NCI-H774 (cell line): Measurements from ENCODE around the gene INO80D.
"Not testable (repeated sequence)": the region's sequence is repeated elsewhere in the genome, so short reads cannot be mapped to it uniquely, and the experiment has no call there.

Experiments
- DNase-seq: peaks from one replicate; lab custom pipeline; 2025; lab: John Stamatoyannopoulos, UW

INO80D gene

DNA sequence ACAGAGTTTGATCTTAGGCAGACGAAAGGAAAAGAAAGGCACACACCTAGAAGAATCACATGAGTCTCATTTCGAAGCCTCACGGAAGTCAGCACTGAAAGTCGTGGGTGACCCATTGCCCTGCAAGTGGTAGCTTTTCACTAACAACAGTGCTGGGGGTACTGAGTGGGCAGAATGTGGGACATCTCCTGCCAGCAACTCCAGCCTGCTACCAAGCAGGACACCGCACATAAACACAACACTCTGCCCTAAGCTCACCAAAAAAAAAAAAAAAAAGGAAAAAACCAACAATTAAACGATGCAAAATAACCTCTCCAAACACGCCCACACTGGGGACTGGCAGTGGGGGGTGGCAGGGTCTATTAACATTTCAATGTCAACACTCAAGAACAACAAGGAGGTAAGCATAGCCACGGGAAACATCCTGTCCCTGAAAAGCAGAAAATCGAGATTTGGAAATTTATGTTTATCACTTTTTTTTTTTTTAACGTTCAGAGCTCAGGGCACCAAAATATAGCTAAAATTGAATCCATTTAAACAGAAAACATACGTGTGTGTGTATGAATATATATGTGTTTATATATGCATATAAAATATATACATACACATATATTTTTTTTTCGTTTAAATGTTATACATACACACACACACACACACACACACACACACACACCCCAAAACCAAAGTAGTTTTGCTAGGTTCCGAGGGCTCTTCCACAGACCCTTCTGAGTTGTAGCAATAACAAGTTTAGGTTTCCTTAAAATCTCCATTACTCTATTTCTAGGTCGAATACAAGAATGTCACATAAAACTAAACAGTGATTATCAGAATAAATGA is 2.2 kb downstream of the INO80D start:
- peak; percentile 9 for DNase-seq

DNA sequence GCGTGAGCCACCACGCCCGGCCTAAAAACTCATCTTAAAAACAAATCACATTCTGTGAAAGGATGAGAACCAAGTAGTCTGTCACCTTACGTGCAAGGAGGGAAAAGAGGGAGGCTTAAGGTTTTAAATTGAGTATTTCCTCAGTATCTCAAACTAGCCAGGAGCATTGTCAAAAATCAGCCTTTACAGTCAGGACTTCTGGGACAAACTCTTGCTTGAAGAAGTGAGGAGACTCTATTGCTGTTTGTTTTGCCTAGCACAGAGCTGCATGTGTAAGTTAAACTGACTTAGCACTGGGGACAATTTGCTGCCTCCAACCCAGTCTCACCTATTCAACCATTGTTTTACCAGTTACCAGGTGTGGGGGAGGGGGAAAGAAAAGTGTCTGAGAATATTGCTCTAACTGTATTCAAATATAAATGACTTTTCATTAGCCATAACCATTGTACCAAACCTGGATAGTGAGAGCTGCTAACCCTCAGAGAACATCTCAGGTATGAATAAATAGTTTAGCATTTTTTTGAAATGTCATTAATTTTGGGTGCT is 3.6 kb downstream of the INO80D start:
- no peak for DNase-seq

DNA sequence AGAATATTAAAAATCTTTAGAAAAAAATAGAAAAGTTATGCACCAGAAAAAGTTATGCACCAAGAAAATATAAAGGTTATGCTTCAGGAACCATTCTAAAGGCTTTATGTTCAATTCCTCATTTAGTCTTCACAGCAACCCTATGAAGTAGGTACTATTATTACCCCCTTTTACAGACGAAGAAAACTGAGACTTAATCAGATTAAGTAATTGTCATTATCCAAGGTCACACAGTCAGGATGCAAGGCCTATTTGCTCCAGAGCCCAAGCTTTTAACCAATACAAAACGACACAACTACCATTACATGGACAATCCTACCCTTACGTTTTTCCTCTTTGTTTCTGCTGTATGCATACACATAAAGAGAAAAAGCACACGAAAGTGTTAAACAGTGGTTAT is 5.0 kb downstream of the INO80D start:
- DNase-seq: no peak

DNA sequence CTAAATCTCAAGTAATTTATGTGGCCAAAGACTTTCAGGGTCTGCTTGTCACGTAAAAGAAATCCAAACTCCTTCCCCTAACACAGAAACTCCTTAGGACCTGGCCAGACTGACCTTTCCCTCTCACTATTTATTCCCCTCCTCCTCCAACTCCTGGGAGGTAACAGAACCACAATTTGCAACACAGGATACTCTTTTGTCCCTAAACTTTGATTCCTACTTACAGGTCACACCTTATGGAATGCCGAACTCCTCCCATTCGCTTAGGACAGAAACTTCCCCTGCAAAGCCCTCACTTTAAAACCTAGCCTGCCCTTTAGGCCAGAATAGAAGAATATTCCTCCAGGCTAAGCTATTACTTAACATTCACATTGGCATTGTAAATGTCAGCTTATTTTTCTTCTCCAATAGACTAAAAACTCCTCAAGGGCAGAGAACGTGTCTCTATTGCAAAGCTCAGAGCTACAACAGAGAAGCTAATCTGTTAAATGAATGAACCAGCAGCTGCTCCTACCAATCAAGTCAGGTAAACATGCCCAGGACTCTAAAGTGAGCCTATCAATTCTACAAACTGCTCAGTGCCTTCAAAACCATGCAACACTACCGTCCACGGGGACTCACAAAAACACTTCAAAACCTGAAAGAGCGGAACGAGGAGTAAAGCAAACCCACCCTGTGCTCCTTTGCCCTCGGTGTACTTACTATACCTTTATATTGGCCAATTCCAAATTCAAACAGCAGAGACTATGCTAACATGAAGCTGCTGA is 6.1 kb downstream of the INO80D start:
- DNase-seq: no peak

DNA sequence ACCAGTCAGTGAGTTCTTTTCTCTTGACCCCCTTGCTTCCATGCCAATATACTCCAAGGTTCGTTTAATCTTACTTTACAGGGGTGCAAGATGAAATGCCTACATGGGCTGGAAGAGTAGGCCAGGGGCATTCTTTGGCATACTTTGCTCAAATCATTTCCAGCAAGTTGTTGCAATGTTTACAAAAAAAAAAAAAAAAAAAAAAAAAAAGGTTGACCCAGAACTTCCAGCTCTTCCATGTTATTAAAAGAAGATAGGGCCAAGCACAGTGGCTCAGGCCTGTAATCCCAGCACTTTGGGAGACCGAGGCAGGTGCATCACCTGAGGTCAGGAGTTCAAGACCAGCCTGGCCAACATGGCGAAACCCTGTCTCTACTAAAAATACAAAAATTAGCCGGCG is 8.1 kb downstream of the INO80D start:
- not testable (repeated sequence) for DNase-seq

DNA sequence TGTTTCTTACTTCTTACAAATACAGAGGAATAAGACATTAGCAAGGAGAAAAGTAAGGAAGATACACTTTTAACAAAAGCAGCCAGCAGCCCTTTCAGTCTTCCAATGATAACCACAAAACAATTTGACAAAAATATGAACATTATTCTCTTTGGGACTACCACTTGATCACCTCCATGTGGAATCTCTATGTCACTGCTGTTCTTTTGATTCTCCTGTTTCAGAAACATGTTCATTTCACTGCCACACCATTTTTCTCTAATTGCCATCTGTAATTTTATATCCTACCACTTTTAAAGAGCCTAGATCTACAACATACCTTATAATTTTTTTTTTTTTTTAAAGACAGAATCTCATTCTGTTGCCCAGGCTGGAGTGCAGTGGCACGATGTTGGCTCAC is 10.9 kb downstream of the INO80D start:
- no peak for DNase-seq

DNA sequence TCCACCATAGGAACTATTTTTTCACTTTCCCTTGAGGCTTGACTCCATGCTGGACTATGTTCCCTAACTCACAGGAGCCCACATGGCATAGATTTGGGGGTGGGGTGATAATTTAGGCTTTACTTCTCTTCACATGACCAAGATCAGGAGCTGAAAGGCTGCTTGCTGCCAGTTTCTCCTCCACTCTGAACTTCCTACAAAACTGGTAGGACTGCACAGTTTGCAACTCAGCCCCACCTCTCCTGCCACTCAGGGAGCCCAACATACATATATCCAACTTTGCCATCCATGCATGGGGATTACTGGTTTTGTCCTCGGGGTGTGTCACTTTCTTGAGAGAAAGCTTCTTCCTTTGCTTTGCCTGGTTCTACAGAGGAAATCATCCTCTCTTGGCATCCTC is 14.2 kb downstream of the INO80D start:
- no peak for DNase-seq

DNA sequence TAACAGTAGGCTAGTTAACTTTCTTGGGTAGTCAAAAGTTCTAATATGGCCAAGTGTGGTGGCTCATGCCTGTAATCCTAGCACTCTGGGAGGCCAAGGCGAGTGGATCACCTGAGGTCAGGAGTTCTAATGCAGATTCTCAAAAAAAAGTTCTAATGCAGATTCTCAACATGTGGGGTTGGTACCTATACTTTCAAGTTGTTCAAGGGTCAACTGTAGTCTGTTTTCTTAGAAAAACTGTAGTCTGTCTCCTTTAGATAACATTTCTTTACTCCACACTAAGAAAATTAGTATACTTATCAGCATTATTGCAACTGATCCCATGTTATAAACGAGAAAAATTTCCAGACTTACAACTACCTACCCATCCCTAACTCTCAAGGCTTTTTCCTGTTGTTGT is 16.6 kb downstream of the INO80D start:
- no peak for DNase-seq

DNA sequence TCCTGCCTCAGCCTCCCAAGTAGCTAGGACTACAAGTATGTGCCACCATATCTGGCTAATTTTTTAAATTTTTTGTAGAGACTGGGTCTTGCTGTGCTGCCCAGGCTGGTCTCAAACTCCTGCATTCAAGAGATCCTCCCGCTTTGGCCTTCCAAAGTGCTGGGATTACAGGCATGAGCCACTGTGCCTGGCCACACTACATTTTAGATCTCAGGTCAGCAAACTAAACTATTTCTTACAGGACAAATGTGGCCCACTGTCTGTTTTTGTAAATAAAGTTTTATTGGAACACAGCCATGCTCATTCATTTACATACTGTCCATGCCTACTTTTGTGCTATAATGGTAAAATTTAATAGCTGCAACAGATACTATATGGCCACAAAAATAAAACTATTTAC is 17.8 kb downstream of the INO80D start:
- DNase-seq: no peak

DNA sequence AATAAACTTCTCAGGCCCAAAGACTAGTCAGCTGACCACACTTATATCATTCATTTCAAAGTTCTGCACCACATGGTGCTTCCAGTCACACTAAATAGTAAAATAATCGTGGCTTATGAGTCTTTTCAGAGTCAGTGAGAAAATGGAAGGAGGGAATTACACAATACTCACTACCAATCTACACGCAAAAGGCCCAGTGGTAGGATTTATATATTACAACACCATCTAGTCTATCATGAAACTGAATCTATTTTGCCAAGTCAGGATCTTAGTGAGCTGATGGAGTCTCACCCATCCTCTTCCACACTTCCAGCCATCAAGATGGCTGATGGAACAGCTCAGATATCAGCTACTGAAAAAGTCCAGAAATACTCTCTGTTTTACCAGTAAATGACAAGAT is 21.9 kb downstream of the INO80D start:
- DNase-seq: no peak

DNA sequence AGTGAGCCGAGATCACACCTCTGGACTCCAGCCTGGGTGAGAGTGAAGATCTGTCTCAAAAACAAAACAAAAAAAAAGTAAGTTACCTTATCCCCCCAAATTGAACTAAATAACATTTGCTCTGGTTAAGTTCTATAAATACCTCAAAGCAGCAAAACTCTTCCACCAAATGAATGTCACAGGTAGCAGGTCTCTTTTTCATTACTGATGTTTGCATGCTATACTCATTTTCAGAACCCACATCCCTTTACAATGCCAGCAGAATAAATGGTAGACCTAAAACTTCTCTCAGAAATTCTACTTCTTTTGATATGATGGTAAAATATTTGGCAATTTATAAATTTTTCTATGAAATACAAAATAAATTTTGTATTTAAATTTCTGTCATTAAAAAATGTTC is 22.3 kb downstream of the INO80D start:
- no peak for DNase-seq

DNA sequence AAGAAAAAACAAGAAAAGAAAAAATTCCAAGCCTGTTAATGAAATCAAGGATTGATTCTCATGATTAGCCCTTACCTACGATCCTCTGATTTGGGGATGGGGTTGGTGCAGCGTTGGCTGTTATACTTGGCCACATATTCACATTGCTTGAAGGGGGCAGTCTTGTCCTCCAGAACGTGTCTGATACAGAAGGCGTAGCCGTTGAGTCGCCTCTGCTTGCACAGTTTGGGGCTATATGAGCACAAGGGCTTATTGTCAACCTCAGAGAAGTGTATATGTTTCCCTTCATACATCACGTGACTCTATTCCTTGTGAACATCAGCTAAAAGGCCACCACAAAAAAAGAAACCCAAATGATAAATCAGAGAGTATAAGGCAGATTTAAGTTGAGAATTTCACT is 23.2 kb downstream of the INO80D start:
- DNase-seq: no peak

DNA sequence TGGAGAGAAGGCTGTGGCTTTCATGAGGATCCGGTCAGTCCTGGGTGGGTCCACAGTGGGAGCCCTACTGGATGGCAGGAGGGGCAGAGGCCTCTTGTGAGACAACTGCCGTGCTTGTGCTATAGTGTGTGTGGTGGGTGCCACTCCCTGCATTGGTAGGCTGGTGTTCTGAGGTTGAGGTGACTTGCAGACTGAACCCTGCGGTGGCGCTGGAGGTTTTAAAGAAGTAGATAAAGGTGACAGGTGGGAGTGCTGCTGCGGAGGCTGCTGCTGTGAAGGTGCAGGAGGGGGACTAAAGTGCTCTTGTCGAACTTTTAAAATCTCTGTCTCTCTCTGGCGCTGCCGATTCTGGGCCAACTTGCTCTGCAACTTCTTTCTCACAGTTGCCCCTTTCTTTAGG is 29.7 kb downstream of the INO80D start:
- no peak for DNase-seq

DNA sequence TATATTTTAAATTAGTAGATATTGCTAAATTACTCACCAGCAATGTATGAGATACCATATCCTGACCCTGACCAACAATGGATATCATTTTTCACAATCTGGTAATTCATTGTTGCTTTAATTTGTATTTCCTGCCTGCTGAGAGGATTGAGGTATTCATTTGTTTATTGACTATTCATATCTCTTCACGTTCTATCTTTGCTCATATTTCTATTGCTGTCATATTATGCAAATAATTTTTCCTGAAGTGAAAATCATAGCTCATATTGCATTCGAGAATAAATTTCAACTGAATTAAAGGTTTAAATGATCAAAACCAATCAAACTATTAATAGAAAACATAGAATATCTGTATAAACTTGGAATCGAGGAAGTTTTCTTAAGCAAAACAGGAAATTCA is 31.0 kb downstream of the INO80D start:
- no peak for DNase-seq

DNA sequence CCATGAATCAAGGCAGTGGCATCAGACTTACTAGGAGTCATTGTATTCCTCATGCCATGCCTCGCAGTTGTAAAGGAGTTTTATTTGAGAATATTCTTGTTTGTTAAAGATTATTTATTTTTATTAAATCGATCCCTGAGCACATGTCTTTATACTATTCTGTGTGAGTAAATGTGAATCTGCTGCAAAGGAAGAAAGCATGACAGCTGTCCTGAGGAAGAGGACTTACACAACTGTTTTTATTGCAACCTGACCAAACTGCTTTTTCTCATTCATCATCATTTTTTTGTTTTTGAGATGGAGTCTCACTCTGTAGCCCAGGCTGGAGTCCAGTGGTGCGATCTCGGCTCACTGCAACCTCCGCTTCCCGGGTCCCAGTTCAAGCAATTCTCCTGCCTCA is 34.1 kb downstream of the INO80D start:
- no peak for DNase-seq

DNA sequence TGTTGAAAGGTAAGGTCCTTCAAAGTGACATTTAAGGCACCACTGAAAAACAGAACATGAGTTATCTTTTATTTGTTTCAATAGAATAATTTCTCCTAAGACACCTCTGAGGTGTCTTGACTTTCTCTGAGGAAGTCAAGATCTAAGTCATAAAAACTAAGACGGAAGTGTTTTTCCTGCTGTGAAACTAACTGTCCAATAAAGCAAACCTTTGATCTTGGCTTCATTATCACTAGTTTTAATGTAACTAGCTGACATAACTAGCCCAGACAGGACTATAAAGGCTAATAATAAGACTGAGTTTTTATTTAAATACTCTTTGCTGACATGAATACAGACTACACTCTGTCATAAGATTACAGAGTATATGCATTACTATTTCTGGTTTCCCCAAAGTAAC is 36.6 kb downstream of the INO80D start:
- no peak for DNase-seq

DNA sequence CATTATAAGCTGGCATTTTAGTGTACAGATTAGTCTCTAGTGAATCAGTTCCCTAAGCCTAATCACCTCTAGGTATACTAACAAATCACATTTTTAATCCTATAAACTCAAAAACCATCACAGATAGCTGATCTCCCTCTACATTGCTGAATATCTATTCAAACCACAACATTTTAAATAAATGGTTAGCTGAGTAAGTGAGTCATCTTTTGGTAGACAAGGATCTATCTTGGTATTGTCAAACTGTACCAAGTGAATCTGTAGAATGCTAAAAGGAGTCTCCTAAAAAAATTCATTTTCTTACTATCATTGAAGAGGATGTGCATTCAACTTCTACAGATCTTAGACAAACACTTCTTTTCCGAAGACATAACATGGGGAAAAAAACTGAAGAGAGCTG is 40.7 kb downstream of the INO80D start:
- no peak for DNase-seq

DNA sequence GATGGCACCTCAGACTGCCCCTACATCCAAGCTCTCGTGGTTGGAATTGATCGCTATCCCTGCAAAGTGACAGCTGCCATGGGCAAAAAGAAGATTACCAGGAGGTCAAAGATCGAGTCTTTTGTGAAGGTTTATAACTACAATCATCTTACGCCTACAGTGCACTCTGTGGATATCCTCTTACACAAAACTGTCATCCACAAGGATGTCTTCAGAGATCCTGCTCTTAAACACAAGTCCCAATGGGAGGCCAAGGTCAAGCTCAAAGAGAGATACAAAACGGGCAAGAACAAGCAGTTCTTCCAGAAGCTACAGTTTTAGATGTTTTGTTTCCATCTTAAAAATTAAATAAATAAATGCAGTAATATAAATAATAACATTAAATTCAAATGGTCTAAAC is 45.4 kb downstream of the INO80D start:
- no peak for DNase-seq

DNA sequence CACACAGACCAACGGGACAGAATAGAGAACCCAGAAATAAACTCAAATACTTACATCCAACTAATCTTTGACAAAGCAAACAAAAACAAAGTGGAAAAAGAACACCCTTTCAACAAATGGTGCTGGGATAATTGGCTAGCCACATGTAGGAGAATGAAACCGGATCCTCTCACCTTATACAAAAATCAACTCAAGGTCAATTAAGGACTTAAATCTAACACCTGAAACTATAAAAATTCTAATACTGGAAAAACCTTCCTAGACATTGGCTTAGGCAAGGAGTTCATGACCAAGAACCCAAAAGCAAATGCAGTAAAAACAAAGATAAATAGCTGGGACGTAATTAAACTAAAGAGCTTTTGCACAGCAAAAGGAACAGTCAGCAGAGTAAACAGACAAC is 50.6 kb downstream of the INO80D start:
- DNase-seq: peak; percentile 21

DNA sequence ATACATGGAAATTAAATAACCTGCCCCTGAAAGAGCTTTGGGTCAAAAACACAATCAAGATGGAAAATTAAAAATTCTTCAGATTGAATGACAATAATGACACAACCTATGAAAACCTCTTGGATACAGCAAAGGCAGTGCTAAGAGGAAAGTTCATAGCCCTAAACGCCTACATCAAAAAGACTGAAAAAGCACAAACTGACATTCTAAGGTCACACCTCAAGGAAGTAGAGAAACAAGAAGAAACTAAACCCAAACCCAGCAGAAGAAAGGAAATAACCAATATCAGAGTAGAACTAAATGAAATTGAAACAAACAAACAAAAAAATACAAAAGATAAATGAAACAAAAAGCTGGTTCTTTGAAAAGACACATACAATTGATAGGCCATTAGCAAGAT is 52.5 kb downstream of the INO80D start:
- not testable (repeated sequence) for DNase-seq

DNA sequence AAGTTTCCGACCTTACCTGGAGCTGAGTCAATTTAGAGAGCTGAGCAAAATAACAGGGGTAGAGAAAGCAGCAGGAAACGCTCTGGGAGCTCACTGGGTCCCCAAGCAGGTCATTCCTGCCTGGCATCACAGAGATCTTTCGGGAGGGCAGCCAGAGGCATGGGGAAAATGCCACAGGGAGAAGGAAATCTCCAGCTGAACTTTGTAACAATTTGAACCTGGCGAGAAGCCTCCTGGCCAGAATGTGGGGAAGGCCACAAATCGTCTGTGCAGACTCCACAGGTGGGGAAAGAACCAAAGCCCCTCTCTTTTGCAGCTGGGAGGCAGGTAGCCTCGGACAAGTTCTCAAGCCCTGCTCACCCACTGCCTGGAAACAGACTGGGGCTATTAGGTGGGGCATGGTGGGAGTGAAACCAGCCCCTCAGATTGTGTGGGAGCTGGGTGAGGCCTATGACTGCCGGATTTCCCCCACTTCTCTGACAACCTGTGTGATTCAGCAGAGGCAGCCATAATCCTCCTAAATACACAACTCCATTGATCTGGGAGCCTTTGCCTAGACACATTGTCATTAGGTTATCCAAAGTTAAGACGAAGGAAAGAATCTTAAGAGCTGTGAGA is 53.9 kb downstream of the INO80D start:
- DNase-seq: no peak

DNA sequence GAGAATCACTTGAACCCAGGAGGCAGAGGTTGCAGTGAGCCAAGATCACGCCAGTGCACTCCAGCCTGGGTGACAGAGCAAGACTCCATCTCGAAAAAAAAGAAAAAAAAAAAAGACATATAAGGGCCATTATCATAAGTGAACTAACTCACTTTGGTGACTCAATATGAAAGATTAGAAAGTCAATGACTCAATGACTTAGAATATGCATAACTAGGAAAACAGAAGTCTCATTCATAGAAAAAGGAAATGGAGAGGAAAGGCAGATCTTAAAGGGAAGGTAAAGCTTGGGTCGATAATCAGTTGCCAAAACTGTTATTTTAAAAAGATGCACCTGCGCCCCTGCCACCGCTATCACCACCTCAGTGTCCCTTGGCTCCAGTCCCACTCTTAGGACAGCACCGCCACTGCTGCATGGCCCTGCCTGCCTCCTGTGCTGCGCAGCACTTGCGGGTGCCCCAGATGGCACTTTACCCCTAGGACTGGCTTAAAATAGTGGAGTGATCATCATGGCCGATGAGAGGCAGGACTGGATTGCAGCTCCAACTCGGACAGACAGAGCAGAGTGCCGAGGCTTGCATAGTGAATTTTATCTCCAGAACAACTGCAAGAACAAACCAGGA is 54.7 kb downstream of the INO80D start:
- no peak for DNase-seq
